GM19397 (cell line): ENCODE measurements around the gene FUT6.
"Not testable (repeated sequence)": the region's sequence is repeated elsewhere in the genome, so short reads cannot be mapped to it uniquely, and the experiment has no call there.

ENCODE experiments used
- ATAC-seq: cut with Tn5 transposase; IDR thresholded peaks from one replicate; pipeline ENCODE4 v1.9.1; 2021; ENCODE audit warnings: mild to moderate bottlenecking, moderate library complexity; ENCODE audit not compliant: unreplicated experiment

FUT6 gene

DNA sequence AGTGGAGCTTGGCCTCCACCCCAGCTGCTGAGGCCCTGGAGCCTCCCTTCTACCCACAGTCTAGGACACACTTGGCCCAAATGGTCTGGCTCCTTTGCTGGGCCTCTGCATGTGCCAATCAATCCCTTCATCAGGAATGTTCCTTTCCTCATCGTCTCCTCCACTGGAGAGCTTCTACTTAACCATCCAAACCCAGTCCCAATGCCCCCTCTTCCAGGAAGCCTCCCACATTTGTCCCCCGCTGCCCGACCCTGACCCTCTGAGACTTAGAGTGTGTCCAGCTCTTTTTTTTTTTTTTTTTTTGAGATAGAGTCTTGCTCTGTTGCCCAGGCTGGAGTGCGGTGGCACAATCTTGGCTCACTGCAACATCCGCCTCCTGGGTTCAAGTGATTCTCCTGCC is 51.1 kb downstream of the FUT6 start:
- no peak for ATAC-seq

DNA sequence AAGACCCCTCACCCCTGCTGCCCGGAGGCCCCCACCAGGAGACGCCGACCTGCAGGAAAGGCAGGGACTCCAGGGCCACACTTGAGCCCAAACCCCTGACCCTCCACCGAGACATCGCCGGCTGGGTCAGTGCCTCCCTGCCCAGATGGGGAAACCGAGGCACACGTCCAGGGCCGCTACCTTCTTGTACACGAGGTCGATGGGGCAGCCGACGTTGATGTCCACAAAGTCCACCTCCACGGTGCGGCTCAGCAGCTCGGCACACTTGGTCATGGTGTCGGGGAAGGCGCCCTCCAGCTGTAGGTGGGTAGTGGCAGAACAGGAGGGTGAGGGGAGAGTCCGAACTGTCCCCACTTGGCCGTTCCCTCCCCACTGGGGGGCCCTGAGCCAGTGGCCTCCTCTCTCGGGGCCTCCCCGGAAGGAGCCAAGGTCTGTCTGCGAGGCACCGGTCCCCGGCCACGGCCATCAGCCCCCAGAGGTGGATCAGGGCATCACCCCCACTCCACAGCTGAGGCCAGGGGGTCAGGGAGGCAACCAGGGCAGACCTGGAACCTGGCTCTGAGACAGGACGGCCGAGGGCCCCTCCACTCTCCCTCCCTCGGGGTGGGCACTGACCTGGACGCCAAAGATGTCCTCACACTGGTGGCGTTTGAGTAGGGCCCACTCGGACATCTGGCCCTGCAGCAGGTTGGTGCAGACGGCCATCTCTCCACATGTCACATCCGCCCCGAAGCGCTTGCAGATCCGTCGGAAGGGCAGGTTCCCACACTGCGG is 51.9 kb downstream of the FUT6 start:
- no peak for ATAC-seq

DNA sequence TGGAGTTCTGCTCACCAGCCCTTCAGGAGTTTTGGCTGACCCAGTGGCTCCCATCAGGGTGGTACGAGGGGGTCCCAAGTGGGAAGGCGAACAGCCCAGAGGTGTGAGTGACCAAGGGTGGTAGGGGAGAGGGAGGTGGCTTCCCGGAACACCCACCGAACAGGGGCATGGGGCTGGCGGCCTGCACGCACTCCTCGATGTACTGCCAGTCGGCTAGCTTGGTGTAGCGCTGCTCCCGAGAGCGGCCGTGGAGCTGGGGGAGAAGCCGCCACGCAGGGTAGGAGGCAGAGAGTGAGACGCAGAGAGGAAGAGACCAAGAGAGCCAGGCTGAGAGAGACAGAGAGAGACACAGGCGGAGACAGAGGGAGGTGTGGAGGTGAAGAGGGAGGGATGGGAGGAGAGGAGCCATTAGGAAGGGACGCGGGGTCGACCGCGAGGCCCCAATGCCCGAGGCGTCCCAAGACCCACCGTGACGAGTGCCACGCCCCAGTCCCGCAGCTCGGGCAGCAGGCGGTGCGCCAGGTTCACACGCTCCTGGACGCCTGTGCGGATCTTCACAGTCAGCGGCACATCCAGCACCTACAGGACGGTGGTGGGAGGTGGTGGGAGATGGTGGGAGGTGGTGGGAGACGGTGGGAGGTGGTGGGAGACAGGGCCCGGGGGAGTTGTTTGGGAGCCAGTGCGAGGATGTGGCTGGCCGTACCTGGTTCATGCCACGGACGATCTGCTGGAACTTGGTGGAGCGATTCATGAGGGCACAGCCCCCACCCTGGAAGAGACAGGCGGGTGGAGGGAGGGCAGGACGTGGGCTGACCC is 52.7 kb downstream of the FUT6 start:
- ATAC-seq: no peak

DNA sequence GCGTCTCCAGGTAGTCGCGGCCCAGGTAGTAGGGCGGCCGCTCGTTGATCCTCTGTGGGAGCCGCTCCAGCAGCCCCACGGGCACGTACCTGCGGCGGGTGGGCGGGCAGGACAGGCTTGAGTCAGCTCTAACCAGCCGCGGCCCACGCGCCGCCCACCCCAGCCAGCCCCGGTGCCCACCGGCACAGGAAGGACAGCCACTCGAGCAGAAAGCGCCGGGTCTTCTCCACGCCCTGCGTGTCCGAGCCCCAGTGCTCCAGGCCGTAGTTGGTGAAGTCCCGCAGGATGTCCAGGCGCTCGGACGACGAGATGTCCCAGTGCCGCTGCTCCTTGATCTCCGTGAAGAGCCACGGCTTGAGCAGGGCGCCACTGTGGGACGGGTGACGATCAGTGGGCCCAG is 54.1 kb downstream of the FUT6 start:
- ATAC-seq: no peak

DNA sequence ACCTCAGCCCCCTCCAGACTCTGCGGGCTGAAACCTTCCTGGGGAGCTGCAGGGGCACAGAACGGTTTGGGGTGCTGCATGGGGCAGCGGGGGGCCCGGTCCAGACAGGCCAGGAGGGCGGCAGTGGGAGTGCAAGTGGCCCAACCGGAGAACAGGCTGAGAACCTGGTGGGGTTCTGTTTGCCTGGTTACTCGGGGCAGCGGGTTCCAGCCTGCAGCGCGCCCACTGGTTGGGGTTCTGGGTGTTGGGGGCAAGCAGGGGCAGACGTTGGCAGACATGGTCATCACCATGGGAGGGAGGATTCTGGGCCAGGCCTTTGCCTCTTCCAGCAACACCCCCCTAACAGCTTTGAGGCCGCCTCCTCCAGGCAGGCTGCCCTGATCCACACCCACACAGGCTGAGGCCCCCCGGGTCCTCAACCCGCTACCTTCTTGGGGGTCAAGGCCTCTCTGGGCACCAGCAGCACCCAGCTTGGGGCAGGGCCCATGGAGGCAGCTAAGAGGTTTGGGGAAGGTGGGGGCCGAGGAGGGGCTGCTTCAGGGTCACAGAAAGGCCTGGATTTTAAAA is 54.8 kb downstream of the FUT6 start, which contains the start of gene PRR22:
TSS of gene PRR22 (minus strand) at position 166 of the 567 bp plus-strand sequence. CDS start at position 80, 86 bp downstream.
- no peak for ATAC-seq

DNA sequence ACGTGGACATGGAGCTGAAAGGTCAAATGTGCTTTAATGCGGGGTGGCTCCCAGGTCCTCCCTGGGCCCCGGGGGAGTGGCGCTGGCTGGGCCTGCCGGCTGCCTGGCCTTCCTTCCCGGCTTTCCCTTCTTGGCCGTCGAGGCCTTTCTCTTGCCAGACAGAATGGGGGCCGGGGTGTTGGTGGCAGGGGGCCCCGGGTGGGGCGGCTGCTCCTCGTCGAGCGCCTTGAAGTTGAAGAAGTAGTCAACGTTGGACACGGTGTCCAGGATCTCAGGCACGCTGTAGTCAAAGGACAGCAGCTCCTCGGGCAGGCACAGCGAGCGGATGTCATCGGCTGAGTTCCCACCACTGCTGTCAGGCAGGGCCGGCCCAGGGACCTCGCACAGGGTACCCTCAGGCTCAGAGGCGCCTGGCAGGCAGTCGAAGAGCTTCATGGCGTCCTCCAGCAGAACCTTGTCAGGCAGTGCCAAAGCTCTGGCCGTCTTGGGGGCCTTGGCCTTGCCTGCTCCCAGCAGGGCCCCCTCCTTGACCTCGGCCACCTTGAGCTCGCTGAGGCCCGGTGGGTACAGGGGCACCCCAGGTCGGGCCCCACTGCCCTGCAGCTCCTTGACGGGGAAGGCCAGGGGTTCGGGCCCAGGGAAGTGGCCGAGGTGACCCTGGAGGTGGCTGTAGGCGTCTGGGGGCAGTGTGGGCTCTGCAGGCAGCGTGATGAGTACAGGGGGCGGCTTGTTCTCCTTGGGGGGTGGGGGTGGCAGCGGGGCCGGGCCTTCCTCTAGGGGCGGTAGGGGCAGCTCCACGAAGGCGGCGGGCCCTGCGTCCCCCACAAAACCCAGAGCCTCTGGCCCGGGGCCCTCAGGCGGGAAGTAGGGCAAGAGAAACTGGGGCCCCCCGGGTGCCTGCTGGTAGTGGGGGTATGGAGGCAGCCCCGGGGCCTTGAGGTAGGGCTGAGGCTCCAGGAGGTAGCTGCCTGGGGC is 56.3 kb downstream of the FUT6 start:
- no peak for ATAC-seq

DNA sequence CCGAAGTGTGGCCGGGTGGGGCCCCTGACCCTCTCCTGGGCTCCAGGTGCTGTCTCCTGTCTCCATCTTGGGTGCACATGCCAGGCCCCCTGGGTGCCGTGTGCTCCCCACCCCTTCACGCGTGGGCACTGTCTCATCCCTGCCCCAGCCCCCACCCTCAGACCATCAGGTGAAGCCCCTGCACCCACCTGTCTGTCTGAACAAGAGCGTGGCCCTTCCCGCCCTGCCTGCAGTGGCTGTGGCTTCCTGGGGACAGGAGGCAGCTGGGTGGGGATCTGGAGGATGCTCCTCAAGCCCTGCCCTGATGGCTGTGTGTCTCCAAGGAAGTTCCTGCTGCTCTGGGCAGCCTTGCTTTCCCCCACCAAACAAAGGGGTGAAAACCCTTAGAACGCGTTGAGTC is 57.2 kb downstream of the FUT6 start:
- ATAC-seq: no peak

DNA sequence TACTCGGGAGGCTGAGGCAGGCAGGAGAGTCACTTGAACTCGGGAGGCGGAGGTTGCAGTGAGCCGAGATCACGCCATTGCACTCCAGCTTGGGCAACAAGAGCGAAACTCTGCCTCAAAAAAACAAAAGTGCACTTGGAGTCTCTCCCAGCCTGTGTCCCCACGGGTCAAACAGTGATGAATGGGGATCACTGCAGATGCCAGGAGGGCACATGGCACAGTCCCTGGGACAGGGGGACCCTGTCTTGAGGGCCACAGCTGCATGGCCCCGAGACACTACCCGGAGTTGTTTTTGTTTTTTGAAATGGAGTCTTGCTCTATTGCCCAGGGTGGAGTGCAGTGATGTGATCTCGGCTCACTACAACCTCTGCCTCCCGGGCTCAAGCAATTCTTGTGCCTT is 58.6 kb downstream of the FUT6 start:
- ATAC-seq: not testable (repeated sequence)
